HG03432 (cell line): ENCODE data around the gene SELPLG.
"Not testable (repeated sequence)": the region's sequence is repeated elsewhere in the genome, so short reads cannot be mapped to it uniquely, and the experiment has no call there.

Experiments used
- ATAC-seq: cut with Tn5 transposase; IDR thresholded peaks from one replicate; pipeline ENCODE4 v1.9.1; 2021; ENCODE audit warnings: mild to moderate bottlenecking, moderate library complexity; ENCODE audit not compliant: unreplicated experiment

Gene SELPLG

DNA sequence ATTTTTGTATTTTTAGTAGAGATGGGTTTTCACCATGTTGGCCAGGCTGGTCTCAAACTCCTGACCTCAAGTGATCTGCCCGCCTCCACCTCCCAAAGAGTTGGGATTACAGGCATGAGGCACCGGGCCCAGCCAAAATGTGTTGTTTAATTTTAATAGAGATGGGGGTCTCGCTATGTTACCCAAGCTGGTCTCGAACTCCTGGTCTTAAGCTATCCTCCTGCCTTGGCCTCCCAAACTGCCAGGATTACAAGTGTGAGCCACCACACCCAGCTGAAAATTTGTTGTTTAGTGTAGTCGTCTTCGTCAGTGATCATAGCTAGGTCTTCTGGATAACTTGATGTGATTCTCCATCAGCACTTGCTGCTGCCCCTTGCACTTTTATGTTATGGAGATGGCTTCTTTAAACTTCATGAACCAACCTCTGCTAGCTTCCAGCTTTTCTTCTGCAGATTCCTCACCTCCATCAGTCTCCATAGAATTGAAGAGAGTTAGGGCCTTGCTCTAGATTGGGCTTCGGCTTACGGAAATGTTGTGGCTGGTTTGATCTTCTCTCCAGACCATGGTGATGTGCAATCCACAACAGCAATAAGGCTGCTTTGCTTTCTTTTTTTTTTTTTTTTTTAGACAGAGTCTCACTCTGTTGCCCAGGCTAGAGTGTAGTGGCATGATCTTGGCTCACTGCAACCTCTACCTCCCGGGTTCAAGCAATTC is 58.3 kb downstream of the SELPLG start:
- ATAC-seq: no peak

- not testable (repeated sequence) for ATAC-seq
These were observed 59.4 kb downstream of the SELPLG start for GRCh38 chr12:108574276-108574675.

- no peak for ATAC-seq
These were observed 60.4 kb downstream of the SELPLG start for GRCh38 chr12:108573317-108573716.

DNA sequence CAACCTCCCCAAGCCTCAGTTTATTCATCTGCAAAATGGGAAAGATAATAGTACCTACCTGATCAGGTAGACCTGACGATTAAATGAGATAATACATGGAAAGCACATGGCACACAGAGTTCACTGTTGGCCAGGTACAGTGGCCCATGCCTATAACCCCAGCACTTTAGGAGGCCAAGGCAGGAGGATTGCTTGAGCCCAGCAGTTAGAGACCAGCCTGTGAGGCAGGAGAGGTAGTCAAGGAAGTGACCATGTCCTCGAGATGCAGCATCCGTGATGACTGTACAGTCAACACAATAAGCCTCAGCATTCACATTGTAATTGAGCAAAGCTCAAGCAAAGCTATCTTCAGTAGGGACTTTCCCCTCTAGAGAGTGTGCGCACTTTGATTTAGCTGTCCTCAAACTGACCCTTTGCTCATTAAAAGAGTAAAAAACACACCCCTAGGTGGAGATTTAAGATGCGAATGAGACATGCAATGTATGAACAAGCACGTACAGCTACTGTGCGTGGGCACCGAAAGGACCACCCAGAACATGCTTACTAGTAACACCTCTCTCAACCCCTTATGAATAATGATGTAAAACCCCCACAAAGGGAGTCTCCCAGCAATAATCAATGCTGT is 61.4 kb downstream of the SELPLG start:
- peak; percentile 31 for ATAC-seq
